NCI-H510A (cell line): ENCODE data around the gene SFR1.

Experiments used
- DNase-seq: peaks from one replicate; lab custom pipeline; 2025; lab: John Stamatoyannopoulos, UW

The SFR1 gene

GRCh38 chr10:104121485-104122224 lies at the start of gene SFR1:
Gene SFR1 (plus strand): TSS chr10:104122171. CDS start chr10:104122184, 13 bp downstream.
- peak; percentile 100 for DNase-seq

- DNase-seq: no peak
Observed at GRCh38 chr10:104072786-104073185, 49.2 kb upstream of the SFR1 start.

- DNase-seq: no peak
Observed at GRCh38 chr10:104074505-104074904, 47.5 kb upstream of the SFR1 start.

- DNase-seq: peak; percentile 59
Observed at GRCh38 chr10:104076743-104077160, 45.2 kb upstream of the SFR1 start.

GRCh38 chr10:104077247-104077646 lies 44.7 kb upstream of the SFR1 start:
- DNase-seq: no peak

GRCh38 chr10:104077663-104078151 lies 44.3 kb upstream of the SFR1 start:
- DNase-seq: peak; percentile 19

- peak; percentile 89 for DNase-seq
Observed at GRCh38 chr10:104080762-104081161, 41.2 kb upstream of the SFR1 start.

- DNase-seq: no peak
Observed at GRCh38 chr10:104081998-104082397, 40.0 kb upstream of the SFR1 start.

- no peak for DNase-seq
Observed at GRCh38 chr10:104084482-104085142, 37.4 kb upstream of the SFR1 start.

- no peak for DNase-seq
Observed at GRCh38 chr10:104085801-104086400, 36.1 kb upstream of the SFR1 start, which contains the start of gene COL17A1. Gene COL17A1 (minus strand): TSS chr10:104085880. CDS start chr10:104080673, 5,207 bp downstream.

- no peak for DNase-seq
Observed at GRCh38 chr10:104088239-104088638, 33.7 kb upstream of the SFR1 start.

GRCh38 chr10:104089621-104090020 lies 32.4 kb upstream of the SFR1 start:
- DNase-seq: no peak

GRCh38 chr10:104090611-104091010 lies 31.4 kb upstream of the SFR1 start:
- DNase-seq: no peak

GRCh38 chr10:104092749-104093148 lies 29.2 kb upstream of the SFR1 start:
- DNase-seq: no peak

- DNase-seq: no peak
Observed at GRCh38 chr10:104096692-104097091, 25.3 kb upstream of the SFR1 start.

- no peak for DNase-seq
Observed at GRCh38 chr10:104098358-104098925, 23.5 kb upstream of the SFR1 start.

- no peak for DNase-seq
Observed at GRCh38 chr10:104099269-104099668, 22.7 kb upstream of the SFR1 start.

GRCh38 chr10:104099941-104100340 lies 22.0 kb upstream of the SFR1 start:
- no peak for DNase-seq

- DNase-seq: no peak
Observed at GRCh38 chr10:104100795-104101194, 21.2 kb upstream of the SFR1 start.

- DNase-seq: no peak
Observed at GRCh38 chr10:104101902-104102301, 20.1 kb upstream of the SFR1 start.

- no peak for DNase-seq
Observed at GRCh38 chr10:104103956-104104355, 18.0 kb upstream of the SFR1 start.

- no peak for DNase-seq
Observed at GRCh38 chr10:104104418-104104817, 17.6 kb upstream of the SFR1 start.
